MCF 10A (cell line): ENCODE measurements around the gene LTV1. TPM values are rescaled to one million over a fixed set of nuclear protein-coding genes. Genes with fewer than 3 reads are reported as not detected.

Source experiments
- BruUV-seq: library from RNA; stranded (reverse); fragments of 400-500 nt; replicated peaks from 2 replicates; lab custom pipeline; 2021; lab: Mats Ljungman, UMichigan
- CTCF ChIA-PET: fragments of 300-600 bp; sonication (Branson Sonifier 250); formaldehyde crosslinking; extraction: SDS; loops from one replicate; lab custom pipeline; 2021; ENCODE audit warnings: antibody characterized with exemption, inconsistent platforms; lab: Yijun Ruan, JAX
- POLR2A ChIA-PET: fragments of 300-600, 350-650 bp; sonication (Branson Sonifier 250); formaldehyde crosslinking; extraction: SDS; loops from one replicate; lab custom pipeline; 2020; ENCODE audit warnings: antibody characterized with exemption, inconsistent platforms; lab: Yijun Ruan, JAX
- DNase-seq: peaks from one replicate; pipeline ENCODE4 v3.0.0-alpha.2; 2018; ENCODE audit not compliant: unreplicated experiment
- H3K27ac Mint-ChIP-seq: one replicate; pipeline ENCODE4 v1.8.0; 2022; ENCODE audit warnings: mild to moderate bottlenecking, low read depth, mixed read lengths; ENCODE audit not compliant: unreplicated experiment
- H3K27me3 Mint-ChIP-seq: one replicate; pipeline ENCODE4 v1.8.0; 2022; ENCODE audit warnings: mixed read lengths; ENCODE audit not compliant: insufficient read depth, unreplicated experiment
- H3K36me3 Mint-ChIP-seq: one replicate; pipeline ENCODE4 v1.8.0; 2022; ENCODE audit warnings: mild to moderate bottlenecking, moderate library complexity, mixed read lengths; ENCODE audit not compliant: insufficient read depth, unreplicated experiment
- H3K4me1 Mint-ChIP-seq: one replicate; pipeline ENCODE4 v1.8.0; 2022; ENCODE audit warnings: mixed read lengths; ENCODE audit not compliant: insufficient read depth, unreplicated experiment
- H3K4me3 Mint-ChIP-seq: one replicate; pipeline ENCODE4 v1.8.0; 2022; ENCODE audit warnings: mild to moderate bottlenecking, moderate library complexity, mixed read lengths; ENCODE audit not compliant: unreplicated experiment
- H3K9me3 Mint-ChIP-seq: one replicate; pipeline ENCODE4 v1.8.0; 2022; ENCODE audit warnings: mixed read lengths; ENCODE audit not compliant: unreplicated experiment
- intact Hi-C: fragments of 100-400 bp; cut with micrococcal nuclease; formaldehyde crosslinking; loops from 2 replicates; pipeline ENCODE4 v1.14.1; 2022
- total RNA-seq: library from RNA; stranded (reverse); gene quantifications from 2 replicates; pipeline ENCODE4 v1.2.3, GENCODE V29; 2022
- TF ChIP-seq, protein P1 (sequence below): fragments of 200-600 bp; IDR thresholded peaks from one replicate; pipeline ENCODE4 v1.8.0; 2022; ENCODE audit warnings: antibody characterized with exemption, mild to moderate bottlenecking; ENCODE audit not compliant: unreplicated experiment

The LTV1 gene
- total RNA-seq, 1 experiment from 2014 or later, result 47.4 TPM

DNA sequence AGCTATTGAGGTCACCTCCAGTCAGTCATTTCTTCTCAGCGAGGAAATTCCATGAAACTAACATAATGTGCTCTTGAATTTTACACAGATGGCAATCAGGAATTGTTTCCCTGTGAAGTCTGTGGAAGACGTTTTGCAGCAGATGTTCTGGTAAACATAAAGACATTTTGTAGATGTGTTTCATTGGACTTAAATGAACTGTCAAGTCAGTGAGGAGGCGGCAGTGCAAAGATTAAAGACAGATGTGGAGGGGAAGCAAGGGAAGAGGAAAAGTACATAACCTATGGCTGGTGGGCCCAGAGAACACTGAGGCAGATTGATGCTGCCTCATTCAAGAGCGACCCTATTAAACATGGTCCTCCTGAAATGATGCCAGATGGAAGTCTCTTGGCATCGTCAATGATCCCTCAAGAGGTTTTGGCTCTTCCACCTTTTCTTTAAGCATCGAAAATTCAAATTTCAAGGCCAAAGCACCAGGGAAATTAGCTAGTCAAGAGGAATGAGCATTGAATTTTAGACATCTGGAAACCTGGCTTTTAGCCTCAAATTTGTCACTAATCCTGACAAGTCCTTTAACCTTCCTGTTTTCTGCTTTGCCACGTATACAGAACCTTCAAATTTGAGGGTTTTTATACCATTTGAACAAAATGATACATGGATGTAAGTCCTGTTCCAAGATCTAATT, 41.2 kb downstream of the LTV1 start:
- intact Hi-C loops, result no loop called here
- Mint-ChIP-seq H3K27me3 (no peaks in the 10 kb centered on the region), H3K9me3 (no peaks in the 10 kb centered on the region), H3K4me3 (no peak overlapping the region), H3K36me3 (no peaks in the 10 kb centered on the region), H3K27ac (no peak overlapping the region), H3K4me1 (no peaks in the 10 kb centered on the region)
- no TSS peak for BruUV-seq
- ChIA-PET POLR2A (interaction anchor here (0.6 to 0.7 kb wide), 2 partner anchors 607 to 1256 kb away, joined by 3 to 4 read pairs; no protein-coding TSS in a partner anchor), CTCF (no interaction called here)
- TF ChIP-seq, protein P1, sequence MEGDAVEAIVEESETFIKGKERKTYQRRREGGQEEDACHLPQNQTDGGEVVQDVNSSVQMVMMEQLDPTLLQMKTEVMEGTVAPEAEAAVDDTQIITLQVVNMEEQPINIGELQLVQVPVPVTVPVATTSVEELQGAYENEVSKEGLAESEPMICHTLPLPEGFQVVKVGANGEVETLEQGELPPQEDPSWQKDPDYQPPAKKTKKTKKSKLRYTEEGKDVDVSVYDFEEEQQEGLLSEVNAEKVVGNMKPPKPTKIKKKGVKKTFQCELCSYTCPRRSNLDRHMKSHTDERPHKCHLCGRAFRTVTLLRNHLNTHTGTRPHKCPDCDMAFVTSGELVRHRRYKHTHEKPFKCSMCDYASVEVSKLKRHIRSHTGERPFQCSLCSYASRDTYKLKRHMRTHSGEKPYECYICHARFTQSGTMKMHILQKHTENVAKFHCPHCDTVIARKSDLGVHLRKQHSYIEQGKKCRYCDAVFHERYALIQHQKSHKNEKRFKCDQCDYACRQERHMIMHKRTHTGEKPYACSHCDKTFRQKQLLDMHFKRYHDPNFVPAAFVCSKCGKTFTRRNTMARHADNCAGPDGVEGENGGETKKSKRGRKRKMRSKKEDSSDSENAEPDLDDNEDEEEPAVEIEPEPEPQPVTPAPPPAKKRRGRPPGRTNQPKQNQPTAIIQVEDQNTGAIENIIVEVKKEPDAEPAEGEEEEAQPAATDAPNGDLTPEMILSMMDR, result no peak
- DNase-seq, result no peak

DNA sequence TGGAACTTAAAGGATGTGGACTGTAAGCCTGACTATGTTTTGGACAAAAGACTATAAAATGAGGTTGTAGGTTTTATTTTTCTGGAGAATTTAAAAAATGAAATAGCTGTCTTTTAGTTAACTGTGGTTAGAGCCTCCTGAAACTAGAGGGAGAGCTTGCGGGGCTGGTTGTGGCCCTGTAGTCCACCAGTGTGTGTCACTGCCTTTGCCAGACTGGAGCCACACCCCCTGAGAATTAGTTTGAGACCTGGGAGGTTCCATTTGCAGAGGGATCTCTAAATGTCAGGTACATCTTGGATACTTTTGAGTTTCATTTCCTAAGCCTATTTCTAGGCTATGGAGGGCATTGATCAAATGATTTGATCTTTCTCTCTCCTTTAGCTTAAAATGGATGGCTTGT, 42.0 kb downstream of the LTV1 start:
- POLR2A ChIA-PET, result interaction anchor here (0.7 kb wide), 1 partner anchor 608 kb away, joined by 3 read pairs; no protein-coding TSS in a partner anchor
- DNase-seq, result no peak
- Mint-ChIP-seq H3K4me1 (no peaks in the 10 kb centered on the region), H3K36me3 (no peaks in the 10 kb centered on the region), H3K27ac (no peak overlapping the region), H3K4me3 (no peak overlapping the region), H3K27me3 (no peaks in the 10 kb centered on the region), H3K9me3 (no peaks in the 10 kb centered on the region)
- CTCF ChIA-PET, result no interaction called here
- no TSS peak for BruUV-seq
- intact Hi-C loops, result no loop called here
- TF ChIP-seq, protein P1, result no peak

DNA sequence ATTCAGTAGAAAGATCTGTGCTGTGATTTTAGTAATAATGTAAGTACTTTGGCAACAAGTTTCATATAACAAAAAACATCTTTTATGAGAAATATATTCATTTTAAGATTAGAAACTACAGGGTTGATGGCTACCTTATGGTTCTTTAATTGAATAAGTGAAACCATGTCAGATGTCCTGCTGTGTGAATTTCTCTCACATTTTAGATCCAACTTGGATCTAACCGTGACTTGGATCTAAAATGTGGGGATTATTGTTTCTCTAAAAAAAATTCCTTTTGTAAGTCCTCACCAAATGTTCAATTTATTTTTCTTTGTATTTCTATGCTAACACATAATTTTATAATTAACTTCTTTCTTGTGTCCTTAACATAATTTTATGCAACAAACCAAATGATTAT, 51.5 kb downstream of the LTV1 start:
- BruUV-seq, result no TSS peak
- POLR2A ChIA-PET, result no interaction called here
- intact Hi-C loops, result no loop called here
- TF ChIP-seq, protein P1, result no peak
- H3K9me3 Mint-ChIP-seq, result no peaks in the 10 kb centered on the region
- no peaks in the 10 kb centered on the region for H3K36me3 Mint-ChIP-seq
- H3K4me1 Mint-ChIP-seq, result no peaks in the 10 kb centered on the region
- no peaks in the 10 kb centered on the region for H3K27me3 Mint-ChIP-seq
- CTCF ChIA-PET, result no interaction called here
- no peak for DNase-seq
- no peak overlapping the region for H3K27ac Mint-ChIP-seq
- H3K4me3 Mint-ChIP-seq, result no peak overlapping the region

DNA sequence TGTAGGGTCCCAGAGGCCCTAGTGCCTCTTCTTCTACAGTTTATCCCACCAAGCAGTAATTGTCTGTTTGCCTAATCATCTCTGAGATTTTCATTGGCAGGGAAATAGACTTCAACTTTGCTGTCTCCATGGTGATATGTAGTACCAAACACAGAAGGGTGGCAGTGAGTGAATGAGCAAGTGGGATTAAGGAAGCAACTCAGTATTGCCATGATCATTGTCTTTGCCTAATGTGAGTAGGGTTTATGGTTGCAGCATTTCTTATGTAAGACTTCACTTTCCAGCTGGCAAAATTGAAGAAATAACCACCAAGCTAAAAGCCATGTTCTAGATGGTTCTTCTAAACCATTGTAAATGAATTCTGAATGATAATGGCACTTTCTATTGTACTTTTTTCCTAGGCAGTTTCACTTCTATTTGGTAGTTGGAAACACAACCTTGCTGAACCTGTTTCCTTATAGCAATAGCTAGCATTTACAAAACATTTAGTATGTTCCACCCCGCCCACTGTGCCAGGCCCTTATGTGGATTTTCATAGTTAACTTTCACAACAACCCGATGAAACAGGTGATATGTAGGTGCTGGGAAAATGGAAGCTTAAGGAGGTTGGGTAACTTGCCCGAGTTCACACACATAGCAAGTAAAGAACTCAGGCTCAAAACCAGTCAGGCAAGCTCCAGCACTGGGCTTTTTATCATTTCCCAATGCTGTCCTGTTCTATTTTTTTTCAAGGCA, 53.2 kb downstream of the LTV1 start:
- ChIA-PET CTCF (interaction anchor here (0.8 to 1.5 kb wide), 4 partner anchors 37 to 320 kb away, joined by 3 to 6 read pairs (median 3); no protein-coding TSS in a partner anchor), POLR2A (interaction anchor here (0.6 kb wide), 1 partner anchor 209 kb away, joined by 4 read pairs; no protein-coding TSS in a partner anchor)
- Mint-ChIP-seq H3K27me3 (no peaks in the 10 kb centered on the region), H3K36me3 (no peaks in the 10 kb centered on the region), H3K9me3 (no peaks in the 10 kb centered on the region), H3K4me1 (no peaks in the 10 kb centered on the region), H3K27ac (no peak overlapping the region), H3K4me3 (no peak overlapping the region)
- DNase-seq, result no peak
- no TSS peak for BruUV-seq
- TF ChIP-seq, protein P1, result no peak
- intact Hi-C loops, result no loop called here
